ENCODE results near the gene DHRS13. TPM values are rescaled to one million over a fixed set of nuclear protein-coding genes. Genes with fewer than 3 reads are reported as not detected.

Gene DHRS13
- total and polyA plus RNA-seq, 2 donors (not counting 1 experiment from before 2014, with no cell fraction given) = 11.9 to 28.1 TPM

- H3K9me3 Mint-ChIP-seq (ENCODE audit: insufficient read depth) = no peaks in the 10 kb centered on the region
- Histone ChIP-seq H3K4me3 (ENCODE audit: control extremely low read depth in 1 of 5, extremely low read depth in 1 of 5, insufficient read depth in 1 of 5, low read depth in 2 of 5, low read length in 4 of 5) (no peak overlapping the region), H3K9me3 (ENCODE audit: control extremely low read depth in 1 of 3, control insufficient read depth in 2 of 3, insufficient read depth in 1 of 3, low read length in 2 of 3) (no peaks in the 10 kb centered on the region), H2AFZ (ENCODE audit: insufficient read depth, low read depth, low read length, poor library complexity, severe bottlenecking) (no peak overlapping the region), H3K4me1 (ENCODE audit: control insufficient read depth in 2 of 2, insufficient read depth in 2 of 2, low read length in 2 of 2) (no peaks in the 10 kb centered on the region), H3K4me2 (replicated peaks; ENCODE audit: low read depth, low read length, poor library complexity, severe bottlenecking) (no peak overlapping the region), H3K9ac (ENCODE audit: low read length) (no peak overlapping the region), H3K79me2 (ENCODE audit: control insufficient read depth, insufficient read depth, low read length) (peaks cover 3% of the 10 kb centered on the region), H3K36me3 (replicated peaks in 1 of 2; ENCODE audit: control extremely low read depth in 1 of 2, control insufficient read depth in 1 of 2, extremely low read depth in 1 of 2, insufficient read depth in 2 of 2, low read length in 1 of 2) (peaks cover 9 to 96% of the 10 kb centered on the region in 2 experiments), H4K20me1 (ENCODE audit: control insufficient read depth, insufficient read depth, low read length, poor library complexity, severe bottlenecking) (peaks cover 15% of the 10 kb centered on the region), H3K27me3 (replicated peaks in 1 of 4; ENCODE audit: control extremely low read depth in 1 of 4, control insufficient read depth in 3 of 4, insufficient read depth in 4 of 4, low read length in 3 of 4) (no peaks in the 10 kb centered on the region), H3K27ac (ENCODE audit: low read length in 2 of 2) (no peak overlapping the region)
- intact Hi-C loops (cut with micrococcal nuclease) = no loop called here
- H3K27me3 Mint-ChIP-seq = no peaks in the 10 kb centered on the region
- ChIA-PET CTCF (interaction anchor here (0.8 to 8.9 kb wide), 6 partner anchors 40 to 186 kb away, joined by 3 to 91 read pairs (median 4); partner anchors contain the start of genes NEK8 and TLCD1), POLR2A (interaction anchor here (0.5 kb wide), 1 partner anchor 70 kb away, joined by 4 read pairs; the partner anchor contains the start of gene FAM222B)
- DNase-seq (no peak), ATAC-seq (ENCODE audit: low read depth) (no peak)
- H3K4me3 Mint-ChIP-seq = no peak overlapping the region
- H3K27ac Mint-ChIP-seq = no peak overlapping the region
- no peak for TF ChIP-seq EZH2 (IDR thresholded peaks at IDR 0.05; ENCODE audit: borderline replicate concordance, insufficient read depth, low read depth, low read length, poor library complexity, severe bottlenecking)
- TF ChIP-seq CTCF (IDR thresholded peaks at IDR 0.05) = no peak
- WGBS (ENCODE audit: insufficient coverage) = 98% methylated on average over 4 of the region's 6 CpGs
- no peaks in the 10 kb centered on the region for H3K4me1 Mint-ChIP-seq
Measured at GRCh38 chr17:28912938-28913333, 10.1 kb upstream of the DHRS13 start.

GRCh38 chr17:28912281-28912937 is 9.5 kb upstream of the DHRS13 start:
- DNase-seq = no peak
- no peak overlapping the region for H3K4me2 ChIP-seq (replicated peaks; ENCODE audit: low read depth, low read length, poor library complexity, severe bottlenecking)
- Mint-ChIP-seq H3K4me3 (no peak overlapping the region), H3K27me3 (no peaks in the 10 kb centered on the region), H3K27ac (no peak overlapping the region), H3K4me1 (no peaks in the 10 kb centered on the region), H3K9me3 (ENCODE audit: insufficient read depth) (no peaks in the 10 kb centered on the region)
- WGBS (ENCODE audit: insufficient coverage) = 95% methylated on average over 17 of the region's 20 CpGs
- no peak overlapping the region for H2AFZ ChIP-seq (ENCODE audit: insufficient read depth, low read depth, low read length, poor library complexity, severe bottlenecking)
- H4K20me1 ChIP-seq (ENCODE audit: control insufficient read depth, insufficient read depth, low read length, poor library complexity, severe bottlenecking) = peaks cover 15% of the 10 kb centered on the region
- intact Hi-C loops (cut with micrococcal nuclease) = no loop called here
- H3K9ac ChIP-seq (ENCODE audit: low read length) = no peak overlapping the region
- H3K36me3 ChIP-seq (replicated peaks in 1 of 2; ENCODE audit: control extremely low read depth in 1 of 2, control insufficient read depth in 1 of 2, extremely low read depth in 1 of 2, insufficient read depth in 2 of 2, low read length in 1 of 2) = peaks cover 9 to 96% of the 10 kb centered on the region in 2 experiments
- ChIA-PET POLR2A (interaction anchor here (0.5 kb wide), 1 partner anchor 70 kb away, joined by 4 read pairs; the partner anchor contains the start of gene FAM222B), CTCF (interaction anchor here (0.8 to 8.9 kb wide), 5 partner anchors 40 to 186 kb away, joined by 3 to 91 read pairs (median 3); no protein-coding TSS in a partner anchor)
- TF ChIP-seq CTCF (IDR thresholded peaks at IDR 0.05) = no peak
- no peak for TF ChIP-seq EZH2 (IDR thresholded peaks at IDR 0.05; ENCODE audit: borderline replicate concordance, insufficient read depth, low read depth, low read length, poor library complexity, severe bottlenecking)
- no peak overlapping the region for H3K27ac ChIP-seq (ENCODE audit: low read length in 2 of 2)
- ATAC-seq (ENCODE audit: low read depth) = no peak
- H3K27me3 ChIP-seq (replicated peaks in 1 of 4; ENCODE audit: control extremely low read depth in 1 of 4, control insufficient read depth in 3 of 4, insufficient read depth in 4 of 4, low read length in 3 of 4) = no peaks in the 10 kb centered on the region
- no peaks in the 10 kb centered on the region for H3K4me1 ChIP-seq (ENCODE audit: control insufficient read depth in 2 of 2, insufficient read depth in 2 of 2, low read length in 2 of 2)
- H3K9me3 ChIP-seq (ENCODE audit: control extremely low read depth in 1 of 3, control insufficient read depth in 2 of 3, insufficient read depth in 1 of 3, low read length in 2 of 3) = no peaks in the 10 kb centered on the region
- peaks cover 3% of the 10 kb centered on the region for H3K79me2 ChIP-seq (ENCODE audit: control insufficient read depth, insufficient read depth, low read length)
- no peak overlapping the region for H3K4me3 ChIP-seq (ENCODE audit: control extremely low read depth in 1 of 5, extremely low read depth in 1 of 5, insufficient read depth in 1 of 5, low read depth in 2 of 5, low read length in 4 of 5)
